DND-41 (cell line): ENCODE data around the gene FRG1.
"Not testable (repeated sequence)": the region's sequence is repeated elsewhere in the genome, so short reads cannot be mapped to it uniquely, and the experiment has no call there.

ENCODE experiments used
- ATAC-seq: fragments of 200-7000 bp; cut with Tn5 transposase; 3 replicates; pipeline ENCODE4 v1.9.1; 2021; ENCODE audit warnings: low read depth; ENCODE audit not compliant: insufficient read depth
- DNase-seq: peaks from one replicate; pipeline ENCODE4 v3.0.0-alpha.2; 2020
- H2AFZ ChIP-seq: 2 replicates; pipeline ENCODE4 v1.6.0; 2012; ENCODE audit warnings: low read depth, low read length
- H3K27ac ChIP-seq: 2 replicates; pipeline ENCODE4 v1.5.1; 2012; ENCODE audit warnings: low read length, inconsistent platforms
- H3K27me3 ChIP-seq: fragments of 200-600 bp; sonication (generic); 2 replicates; pipeline ENCODE4 v1.6.0; 2012; ENCODE audit warnings: low read length, mild to moderate bottlenecking, inconsistent platforms; ENCODE audit not compliant: insufficient read depth, poor library complexity
- H3K36me3 ChIP-seq: 2 replicates; pipeline ENCODE4 v1.5.1; 2012; ENCODE audit warnings: low read length, inconsistent platforms; ENCODE audit not compliant: insufficient read depth
- H3K4me1 ChIP-seq: 2 replicates; pipeline ENCODE4 v1.5.1; 2012; ENCODE audit warnings: mild to moderate bottlenecking, low read length; ENCODE audit not compliant: insufficient read depth
- H3K4me2 ChIP-seq: 2 replicates; pipeline ENCODE4 v1.6.0; 2012; ENCODE audit warnings: mild to moderate bottlenecking, moderate library complexity, low read length, inconsistent platforms; ENCODE audit not compliant: insufficient read depth
- H3K4me3 ChIP-seq, 2 experiments: fragments of 200-600 bp in 1 of 2; shearing (Covaris generic) in 1 of 2; 2 replicates each; pipeline ENCODE4 v1.5.1; 2012 to 2016; ENCODE audit warnings: inconsistent platforms in 2 of 2, low read length in 2 of 2, mild to moderate bottlenecking in 2 of 2, low read depth in 1 of 2, moderate library complexity in 1 of 2
- H3K79me2 ChIP-seq: 2 replicates; pipeline ENCODE4 v1.6.0; 2012; ENCODE audit warnings: low read length, inconsistent platforms; ENCODE audit not compliant: insufficient read depth
- H3K9ac ChIP-seq: 2 replicates; pipeline ENCODE4 v1.6.0; 2012; ENCODE audit warnings: low read depth, mild to moderate bottlenecking, inconsistent platforms, low read length, moderate library complexity
- H3K9me3 ChIP-seq: 2 replicates; pipeline ENCODE4 v1.5.1; 2012; ENCODE audit warnings: low read length, moderate library complexity, mild to moderate bottlenecking, inconsistent platforms; ENCODE audit not compliant: insufficient read depth, severe bottlenecking
- H4K20me1 ChIP-seq: 2 replicates; pipeline ENCODE4 v1.6.0; 2012; ENCODE audit warnings: low read length; ENCODE audit not compliant: insufficient read depth
- EZH2 ChIP-seq: IDR thresholded peaks from 3 replicates; pipeline ENCODE4 v1.6.1; 2012; ENCODE audit warnings: borderline replicate concordance, low read depth, mild to moderate bottlenecking, moderate library complexity, low read length, inconsistent platforms; ENCODE audit not compliant: severe bottlenecking
- TF ChIP-seq, protein P1 (sequence below): IDR thresholded peaks from 2 replicates; pipeline ENCODE4 v1.5.1; 2012; ENCODE audit warnings: borderline replicate concordance, low read length, moderate library complexity, mild to moderate bottlenecking; ENCODE audit not compliant: poor library complexity, severe bottlenecking; ENCODE audit errors: extremely low read depth

FRG1 gene

DNA sequence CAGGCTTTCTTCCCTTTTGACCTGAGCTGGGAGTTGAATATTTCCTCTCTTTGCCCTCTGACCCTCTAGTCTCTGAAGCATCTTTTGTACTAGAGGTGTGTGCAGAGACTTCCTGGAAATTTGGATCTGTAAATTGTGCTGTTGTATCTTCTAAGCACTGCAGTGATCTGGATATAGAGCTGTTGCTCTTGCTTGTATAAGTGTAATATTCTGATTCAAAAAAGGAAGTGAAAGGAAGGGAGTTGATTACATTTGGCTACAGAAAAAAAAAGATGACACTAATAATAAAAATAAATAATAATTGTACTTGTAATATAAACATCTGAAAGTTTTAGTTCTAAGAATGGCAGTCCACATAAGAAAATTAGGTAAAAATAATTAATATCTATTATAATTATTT is 33.0 kb downstream of the FRG1 start:
- Histone ChIP-seq H2AFZ (no peak overlapping the region), H4K20me1 (no peaks in the 10 kb centered on the region), H3K9me3 (no peaks in the 10 kb centered on the region), H3K4me2 (no peak overlapping the region), H3K27me3 (no peaks in the 10 kb centered on the region), H3K36me3 (no peaks in the 10 kb centered on the region), H3K9ac (no peak overlapping the region), H3K4me3 (no peak overlapping the region), H3K27ac (no peak overlapping the region), H3K4me1 (no peaks in the 10 kb centered on the region), H3K79me2 (no peaks in the 10 kb centered on the region)
- DNase-seq (no peak), ATAC-seq (no peak)
- no peak for TF ChIP-seq EZH2
- TF ChIP-seq, protein P1, sequence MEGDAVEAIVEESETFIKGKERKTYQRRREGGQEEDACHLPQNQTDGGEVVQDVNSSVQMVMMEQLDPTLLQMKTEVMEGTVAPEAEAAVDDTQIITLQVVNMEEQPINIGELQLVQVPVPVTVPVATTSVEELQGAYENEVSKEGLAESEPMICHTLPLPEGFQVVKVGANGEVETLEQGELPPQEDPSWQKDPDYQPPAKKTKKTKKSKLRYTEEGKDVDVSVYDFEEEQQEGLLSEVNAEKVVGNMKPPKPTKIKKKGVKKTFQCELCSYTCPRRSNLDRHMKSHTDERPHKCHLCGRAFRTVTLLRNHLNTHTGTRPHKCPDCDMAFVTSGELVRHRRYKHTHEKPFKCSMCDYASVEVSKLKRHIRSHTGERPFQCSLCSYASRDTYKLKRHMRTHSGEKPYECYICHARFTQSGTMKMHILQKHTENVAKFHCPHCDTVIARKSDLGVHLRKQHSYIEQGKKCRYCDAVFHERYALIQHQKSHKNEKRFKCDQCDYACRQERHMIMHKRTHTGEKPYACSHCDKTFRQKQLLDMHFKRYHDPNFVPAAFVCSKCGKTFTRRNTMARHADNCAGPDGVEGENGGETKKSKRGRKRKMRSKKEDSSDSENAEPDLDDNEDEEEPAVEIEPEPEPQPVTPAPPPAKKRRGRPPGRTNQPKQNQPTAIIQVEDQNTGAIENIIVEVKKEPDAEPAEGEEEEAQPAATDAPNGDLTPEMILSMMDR: no peak

DNA sequence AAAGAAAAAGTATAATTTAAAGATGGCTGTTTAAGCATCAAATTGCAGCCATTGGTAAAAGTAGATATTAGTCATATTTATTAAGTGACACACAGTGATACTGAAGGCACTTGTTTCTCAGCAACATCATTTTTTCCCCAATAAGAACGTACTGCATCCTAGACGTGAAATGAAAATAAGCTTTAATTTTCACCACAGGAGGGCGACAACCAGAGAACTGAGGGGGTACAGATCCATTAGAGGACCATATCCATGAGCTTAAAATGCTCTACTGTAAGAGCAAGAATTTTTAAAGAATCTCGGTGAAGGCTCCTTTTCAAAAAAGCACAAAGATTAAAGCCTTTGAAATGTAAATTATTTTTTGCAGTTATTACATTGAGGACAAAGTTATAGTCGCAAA is 33.4 kb downstream of the FRG1 start:
- DNase-seq (no peak), ATAC-seq (no peak)
- H3K36me3 ChIP-seq: no peaks in the 10 kb centered on the region
- H3K27me3 ChIP-seq: no peaks in the 10 kb centered on the region
- H3K4me2 ChIP-seq: no peak overlapping the region
- no peak overlapping the region for H2AFZ ChIP-seq
- no peak overlapping the region for H3K4me3 ChIP-seq
- no peak overlapping the region for H3K9ac ChIP-seq
- no peaks in the 10 kb centered on the region for H3K9me3 ChIP-seq
- no peaks in the 10 kb centered on the region for H4K20me1 ChIP-seq
- no peaks in the 10 kb centered on the region for H3K4me1 ChIP-seq
- no peak overlapping the region for H3K27ac ChIP-seq
- no peak for TF ChIP-seq EZH2
- TF ChIP-seq, protein P1: peak; percentile 47
- H3K79me2 ChIP-seq: no peaks in the 10 kb centered on the region

DNA sequence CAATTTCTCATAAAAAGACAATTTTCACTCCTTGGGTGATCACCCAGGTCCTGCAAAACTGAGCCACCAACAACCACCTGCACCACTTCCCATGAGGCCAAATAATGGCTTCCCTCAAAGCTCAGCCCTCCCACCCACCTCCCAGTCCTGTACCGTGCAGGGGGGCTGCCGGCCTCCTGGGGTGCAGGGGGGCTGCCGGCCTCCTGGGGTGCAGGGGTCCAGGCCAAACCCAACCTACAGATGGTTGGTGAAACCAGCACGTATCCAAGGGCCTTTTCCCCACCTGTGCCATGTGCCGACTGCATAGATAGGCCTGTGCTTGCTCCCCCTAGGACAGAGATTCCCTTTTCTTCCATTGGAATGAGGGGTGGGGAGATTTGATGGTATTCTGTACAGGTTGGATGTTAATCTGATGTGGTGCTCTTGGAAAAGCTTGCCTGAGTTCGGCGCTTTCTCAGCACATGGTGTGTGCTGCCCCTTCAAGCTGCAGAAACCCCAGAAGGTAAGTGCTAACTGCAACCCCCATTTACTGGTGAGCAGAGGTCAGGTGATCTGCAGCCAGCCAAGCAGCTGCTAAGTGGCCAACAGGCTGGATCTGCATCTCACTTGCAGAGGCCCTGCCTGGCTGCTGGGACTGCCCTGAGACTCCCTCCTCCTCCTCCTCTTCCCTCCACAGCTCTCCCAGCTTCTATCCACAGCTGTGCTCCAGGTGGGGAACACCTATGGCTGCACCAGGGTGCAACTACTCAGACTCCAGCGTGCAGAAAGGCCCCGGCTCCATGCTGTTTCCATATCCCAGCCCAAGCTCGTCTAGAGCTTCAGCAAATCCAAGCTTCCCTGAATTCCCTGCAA is 38.8 kb downstream of the FRG1 start:
- no peak for ATAC-seq
- no peak for DNase-seq
- Histone ChIP-seq H3K27ac (no peak overlapping the region), H4K20me1 (no peaks in the 10 kb centered on the region), H3K4me1 (no peaks in the 10 kb centered on the region), H2AFZ (no peak overlapping the region), H3K4me3 (no peak overlapping the region), H3K9ac (no peak overlapping the region), H3K9me3 (no peaks in the 10 kb centered on the region), H3K4me2 (no peak overlapping the region), H3K36me3 (no peaks in the 10 kb centered on the region), H3K79me2 (no peaks in the 10 kb centered on the region), H3K27me3 (no peaks in the 10 kb centered on the region)
- TF ChIP-seq EZH2: no peak
- TF ChIP-seq, protein P1: no peak

DNA sequence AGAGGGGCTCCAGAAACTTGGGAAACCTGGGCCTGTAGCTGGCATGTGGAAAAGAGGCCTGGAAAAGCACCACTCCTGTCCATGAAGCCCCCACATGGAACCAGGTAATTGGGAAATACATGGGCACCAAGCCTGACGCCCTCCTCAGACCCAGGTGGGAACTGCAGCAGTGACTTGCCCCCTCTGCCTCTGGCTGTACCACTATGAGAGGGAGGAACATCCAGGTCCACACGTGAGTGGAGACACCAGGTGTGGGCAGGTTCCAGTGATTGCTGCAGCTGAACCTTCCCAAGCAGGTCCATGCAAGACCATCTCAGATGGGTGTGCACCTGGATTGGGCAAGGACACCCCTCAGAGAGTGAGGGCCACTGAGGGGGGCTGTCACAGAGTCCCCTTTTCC is 39.6 kb downstream of the FRG1 start:
- not testable (repeated sequence) for H2AFZ ChIP-seq, H3K9ac ChIP-seq, H4K20me1 ChIP-seq, H3K4me2 ChIP-seq, H3K27ac ChIP-seq, H3K27me3 ChIP-seq, H3K79me2 ChIP-seq, H3K36me3 ChIP-seq, H3K4me1 ChIP-seq, ATAC-seq, H3K9me3 ChIP-seq, DNase-seq, H3K4me3 ChIP-seq
- TF ChIP-seq, protein P1: peak; percentile 37
